Epithelial cell of esophagus (primary cell): Measurements from ENCODE around the gene BICC1.
A peak's percentile ranks its signal among the peaks of the same experiment; 100 is the strongest.

Source experiments
- DNase-seq: peaks from one replicate; pipeline ENCODE4 v3.0.0; 2010; ENCODE audit warnings: low read depth
- H3K4me3 ChIP-seq: 2 replicates; pipeline ENCODE4 v1.5.1; 2011; ENCODE audit warnings: mild to moderate bottlenecking, low read length, control low read depth
- CTCF ChIP-seq: IDR thresholded peaks from 2 replicates; pipeline ENCODE4 v1.5.1; 2011; ENCODE audit warnings: low read depth, mild to moderate bottlenecking, low read length, control low read depth, inconsistent platforms; ENCODE audit not compliant: insufficient read depth; ENCODE audit errors: missing control alignments

The BICC1 gene

GRCh38 chr10:58767652-58768051 is 255.0 kb downstream of the BICC1 start:
- DNase-seq = no peak
- H3K4me3 ChIP-seq = no peak overlapping the region
- TF ChIP-seq CTCF = no peak

GRCh38 chr10:58771863-58772262 is 259.2 kb downstream of the BICC1 start:
- TF ChIP-seq CTCF = no peak
- no peak for DNase-seq
- H3K4me3 ChIP-seq = no peak overlapping the region

- no peak overlapping the region for H3K4me3 ChIP-seq
- TF ChIP-seq CTCF = no peak
- no peak for DNase-seq
Measured at GRCh38 chr10:58772758-58773157, 260.1 kb downstream of the BICC1 start.

- no peak for TF ChIP-seq CTCF
- H3K4me3 ChIP-seq = no peak overlapping the region
- no peak for DNase-seq
Measured at GRCh38 chr10:58773341-58773740, 260.7 kb downstream of the BICC1 start.

- no peak overlapping the region for H3K4me3 ChIP-seq
- no peak for TF ChIP-seq CTCF
- DNase-seq = no peak
Measured at GRCh38 chr10:58773944-58774343, 261.3 kb downstream of the BICC1 start.

GRCh38 chr10:58775960-58776567 is 263.4 kb downstream of the BICC1 start:
- TF ChIP-seq CTCF = no peak
- DNase-seq = peak; percentile 80
- H3K4me3 ChIP-seq = no peak overlapping the region
